ENCODE measurements around the gene RDH12. TPM values are rescaled to one million over a fixed set of nuclear protein-coding genes. Genes with fewer than 3 reads are reported as not detected.
A peak's percentile ranks its signal among the peaks of the same experiment; 100 is the strongest.

RDH12 gene
- total RNA-seq, 1 experiment from 2014 or later: not detected

- no peak overlapping the region for H3K9ac ChIP-seq (ENCODE audit: low read length)
- no peaks in the 10 kb centered on the region for H3K27me3 ChIP-seq (ENCODE audit: low read length)
- H3K4me2 ChIP-seq (ENCODE audit: low read depth, low read length, poor library complexity, severe bottlenecking): no peak overlapping the region
- H3K4me3 ChIP-seq (ENCODE audit: low read length): no peak overlapping the region
- DNase-seq: no peak
- H3K4me1 ChIP-seq (ENCODE audit: low read length): no peaks in the 10 kb centered on the region; the same call in 1 of the 2 replicates
- no peaks in the 10 kb centered on the region for H3K9me2 ChIP-seq (replicated peaks; ENCODE audit: insufficient read depth, low read length)
- H3K36me3 ChIP-seq (ENCODE audit: insufficient read depth, low read length): no peaks in the 10 kb centered on the region
- H4K20me1 ChIP-seq (ENCODE audit: insufficient read depth, low read depth, low read length): no peaks in the 10 kb centered on the region
- H3K79me2 ChIP-seq (ENCODE audit: low read length): no peaks in the 10 kb centered on the region
- no peaks in the 10 kb centered on the region for H3K9me3 ChIP-seq (ENCODE audit: low read length)
- H3K27ac ChIP-seq (ENCODE audit: low read length): no peak overlapping the region
- H2AFZ ChIP-seq (ENCODE audit: low read length): no peak overlapping the region
Measured at GRCh38 chr14:67727361-67727760, 25.7 kb downstream of the RDH12 start.

- no peak overlapping the region for H3K4me3 ChIP-seq (ENCODE audit: low read length)
Measured at GRCh38 chr14:67728258-67728657, 26.6 kb downstream of the RDH12 start.

GRCh38 chr14:67729072-67729885, 27.6 kb downstream of the RDH12 start:
- no peaks in the 10 kb centered on the region for H3K27me3 ChIP-seq (ENCODE audit: low read length)
- DNase-seq: no peak
- no peaks in the 10 kb centered on the region for H3K79me2 ChIP-seq (ENCODE audit: low read length)
- H3K9me3 ChIP-seq (ENCODE audit: low read length): no peaks in the 10 kb centered on the region
- H3K27ac ChIP-seq (ENCODE audit: low read length): no peak overlapping the region
- H2AFZ ChIP-seq (ENCODE audit: low read length): no peak overlapping the region
- no peaks in the 10 kb centered on the region for H3K9me2 ChIP-seq (replicated peaks; ENCODE audit: insufficient read depth, low read length)
- H3K36me3 ChIP-seq (ENCODE audit: insufficient read depth, low read length): no peaks in the 10 kb centered on the region
- no peak overlapping the region for H3K4me2 ChIP-seq (ENCODE audit: low read depth, low read length, poor library complexity, severe bottlenecking)
- H4K20me1 ChIP-seq (ENCODE audit: insufficient read depth, low read depth, low read length): no peaks in the 10 kb centered on the region
- no peak overlapping the region for H3K4me3 ChIP-seq (ENCODE audit: low read length)
- no peak overlapping the region for H3K9ac ChIP-seq (ENCODE audit: low read length)
- no peaks in the 10 kb centered on the region for H3K4me1 ChIP-seq (ENCODE audit: low read length)

More at GRCh38 chr14:67728258-67728657, 26.6 kb downstream of the RDH12 start:
- Histone ChIP-seq H2AFZ (ENCODE audit: low read length) (no peak overlapping the region), H4K20me1 (ENCODE audit: insufficient read depth, low read depth, low read length) (no peaks in the 10 kb centered on the region), H3K36me3 (ENCODE audit: insufficient read depth, low read length) (no peaks in the 10 kb centered on the region), H3K9me2 (replicated peaks; ENCODE audit: insufficient read depth, low read length) (no peaks in the 10 kb centered on the region), H3K27ac (ENCODE audit: low read length) (no peak overlapping the region), H3K9ac (ENCODE audit: low read length) (no peak overlapping the region), H3K9me3 (ENCODE audit: low read length) (no peaks in the 10 kb centered on the region), H3K27me3 (ENCODE audit: low read length) (no peaks in the 10 kb centered on the region), H3K4me2 (ENCODE audit: low read depth, low read length, poor library complexity, severe bottlenecking) (no peak overlapping the region), H3K4me1 (ENCODE audit: low read length) (no peaks in the 10 kb centered on the region), H3K79me2 (ENCODE audit: low read length) (no peaks in the 10 kb centered on the region)
- no peak for DNase-seq

GRCh38 chr14:67733616-67734015, 31.9 kb downstream of the RDH12 start:
- H3K9me3 ChIP-seq (ENCODE audit: low read length): no peaks in the 10 kb centered on the region
- H3K27me3 ChIP-seq (ENCODE audit: low read length): no peaks in the 10 kb centered on the region
- no peak overlapping the region for H3K27ac ChIP-seq (ENCODE audit: low read length)
- no peaks in the 10 kb centered on the region for H3K9me2 ChIP-seq (replicated peaks; ENCODE audit: insufficient read depth, low read length)
- no peak overlapping the region for H3K9ac ChIP-seq (ENCODE audit: low read length)
- H3K4me1 ChIP-seq (ENCODE audit: low read length): no peaks in the 10 kb centered on the region
- no peak overlapping the region for H2AFZ ChIP-seq (ENCODE audit: low read length)
- H3K36me3 ChIP-seq (ENCODE audit: insufficient read depth, low read length): no peaks in the 10 kb centered on the region
- no peaks in the 10 kb centered on the region for H3K79me2 ChIP-seq (ENCODE audit: low read length)
- DNase-seq: no peak
- no peak overlapping the region for H3K4me2 ChIP-seq (ENCODE audit: low read depth, low read length, poor library complexity, severe bottlenecking)
- H4K20me1 ChIP-seq (ENCODE audit: insufficient read depth, low read depth, low read length): no peaks in the 10 kb centered on the region
- no peak overlapping the region for H3K4me3 ChIP-seq (ENCODE audit: low read length)

- no peaks in the 10 kb centered on the region for H3K9me3 ChIP-seq (ENCODE audit: low read length)
- H3K4me2 ChIP-seq (ENCODE audit: low read depth, low read length, poor library complexity, severe bottlenecking): no peak overlapping the region
- H3K4me1 ChIP-seq (ENCODE audit: low read length): no peaks in the 10 kb centered on the region
- no peak overlapping the region for H2AFZ ChIP-seq (ENCODE audit: low read length)
- H3K9me2 ChIP-seq (replicated peaks; ENCODE audit: insufficient read depth, low read length): no peaks in the 10 kb centered on the region
- no peaks in the 10 kb centered on the region for H3K79me2 ChIP-seq (ENCODE audit: low read length)
- no peak overlapping the region for H3K9ac ChIP-seq (ENCODE audit: low read length)
- no peaks in the 10 kb centered on the region for H4K20me1 ChIP-seq (ENCODE audit: insufficient read depth, low read depth, low read length)
- no peak for DNase-seq
- no peaks in the 10 kb centered on the region for H3K27me3 ChIP-seq (ENCODE audit: low read length)
- no peak overlapping the region for H3K4me3 ChIP-seq (ENCODE audit: low read length)
- H3K36me3 ChIP-seq (ENCODE audit: insufficient read depth, low read length): no peaks in the 10 kb centered on the region
- H3K27ac ChIP-seq (ENCODE audit: low read length): no peak overlapping the region
Measured at GRCh38 chr14:67734675-67735074, 33.0 kb downstream of the RDH12 start.

- no peak overlapping the region for H3K4me3 ChIP-seq (ENCODE audit: low read length)
- H3K9me2 ChIP-seq (replicated peaks; ENCODE audit: insufficient read depth, low read length): no peaks in the 10 kb centered on the region
- no peaks in the 10 kb centered on the region for H3K27me3 ChIP-seq (ENCODE audit: low read length)
- no peaks in the 10 kb centered on the region for H3K36me3 ChIP-seq (ENCODE audit: insufficient read depth, low read length)
- DNase-seq: no peak
- H3K4me1 ChIP-seq (ENCODE audit: low read length): no peaks in the 10 kb centered on the region
- no peak overlapping the region for H3K27ac ChIP-seq (ENCODE audit: low read length)
- H3K4me2 ChIP-seq (ENCODE audit: low read depth, low read length, poor library complexity, severe bottlenecking): no peak overlapping the region
- no peak overlapping the region for H3K9ac ChIP-seq (ENCODE audit: low read length)
- H4K20me1 ChIP-seq (ENCODE audit: insufficient read depth, low read depth, low read length): no peaks in the 10 kb centered on the region
- no peaks in the 10 kb centered on the region for H3K9me3 ChIP-seq (ENCODE audit: low read length)
- H3K79me2 ChIP-seq (ENCODE audit: low read length): no peaks in the 10 kb centered on the region
- no peak overlapping the region for H2AFZ ChIP-seq (ENCODE audit: low read length)
Measured at GRCh38 chr14:67735336-67736147, 33.9 kb downstream of the RDH12 start.

GRCh38 chr14:67736771-67737170, 35.1 kb downstream of the RDH12 start:
- no peak overlapping the region for H3K4me2 ChIP-seq (ENCODE audit: low read depth, low read length, poor library complexity, severe bottlenecking)
- no peaks in the 10 kb centered on the region for H3K9me2 ChIP-seq (replicated peaks; ENCODE audit: insufficient read depth, low read length)
- H3K4me3 ChIP-seq (ENCODE audit: low read length): no peak overlapping the region
- no peaks in the 10 kb centered on the region for H3K79me2 ChIP-seq (ENCODE audit: low read length)
- H3K36me3 ChIP-seq (ENCODE audit: insufficient read depth, low read length): no peaks in the 10 kb centered on the region
- no peak for DNase-seq
- no peaks in the 10 kb centered on the region for H3K9me3 ChIP-seq (ENCODE audit: low read length)
- no peaks in the 10 kb centered on the region for H4K20me1 ChIP-seq (ENCODE audit: insufficient read depth, low read depth, low read length)
- H2AFZ ChIP-seq (ENCODE audit: low read length): no peak overlapping the region
- no peak overlapping the region for H3K9ac ChIP-seq (ENCODE audit: low read length)
- no peak overlapping the region for H3K27ac ChIP-seq (ENCODE audit: low read length)
- H3K27me3 ChIP-seq (ENCODE audit: low read length): no peaks in the 10 kb centered on the region
- H3K4me1 ChIP-seq (ENCODE audit: low read length): no peaks in the 10 kb centered on the region

GRCh38 chr14:67738740-67739504, 37.2 kb downstream of the RDH12 start:
- Histone ChIP-seq H3K27me3 (ENCODE audit: low read length) (no peaks in the 10 kb centered on the region), H4K20me1 (ENCODE audit: insufficient read depth, low read depth, low read length) (no peaks in the 10 kb centered on the region), H3K79me2 (ENCODE audit: low read length) (no peaks in the 10 kb centered on the region), H3K4me2 (ENCODE audit: low read depth, low read length, poor library complexity, severe bottlenecking) (no peak overlapping the region), H3K4me3 (ENCODE audit: low read length) (no peak overlapping the region), H3K36me3 (ENCODE audit: insufficient read depth, low read length) (no peaks in the 10 kb centered on the region), H3K4me1 (ENCODE audit: low read length) (no peaks in the 10 kb centered on the region), H3K9me3 (ENCODE audit: low read length) (no peaks in the 10 kb centered on the region), H3K9ac (ENCODE audit: low read length) (no peak overlapping the region), H2AFZ (ENCODE audit: low read length) (no peak overlapping the region), H3K9me2 (replicated peaks; ENCODE audit: insufficient read depth, low read length) (no peaks in the 10 kb centered on the region), H3K27ac (ENCODE audit: low read length) (no peak overlapping the region)
- peak; percentile 52 for DNase-seq

All from Karpas-422 (cell line).